ENCODE results near the gene PLEKHB1.
"Not testable (repeated sequence)": the region's sequence is repeated elsewhere in the genome, so short reads cannot be mapped to it uniquely, and the experiment has no call there.

PLEKHB1 gene

DNA sequence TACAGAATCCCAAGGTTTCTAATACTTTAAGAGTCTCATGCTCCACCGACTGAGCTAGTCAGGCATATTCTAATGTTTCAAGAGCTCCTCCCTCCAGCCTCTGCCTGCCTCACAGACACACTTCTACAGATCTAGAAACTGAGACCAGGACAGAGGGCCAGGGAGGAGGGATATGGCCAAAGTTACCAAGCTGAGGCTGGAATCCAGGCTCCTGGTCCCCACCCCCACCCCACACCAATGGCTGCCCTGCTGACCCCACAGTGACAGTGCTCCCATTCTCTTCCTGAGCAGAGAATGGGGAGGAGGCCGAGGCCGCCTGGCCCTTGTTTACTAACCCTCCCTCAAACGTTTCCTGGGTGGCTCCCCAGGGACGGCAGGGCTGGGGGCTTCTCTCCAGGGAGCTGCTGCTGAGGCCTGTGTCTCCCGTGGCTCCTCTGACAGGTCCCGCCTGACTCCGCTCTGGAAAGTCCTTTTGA, 2.2 kb downstream of the PLEKHB1 start:
- DNase-seq = no peak

DNA sequence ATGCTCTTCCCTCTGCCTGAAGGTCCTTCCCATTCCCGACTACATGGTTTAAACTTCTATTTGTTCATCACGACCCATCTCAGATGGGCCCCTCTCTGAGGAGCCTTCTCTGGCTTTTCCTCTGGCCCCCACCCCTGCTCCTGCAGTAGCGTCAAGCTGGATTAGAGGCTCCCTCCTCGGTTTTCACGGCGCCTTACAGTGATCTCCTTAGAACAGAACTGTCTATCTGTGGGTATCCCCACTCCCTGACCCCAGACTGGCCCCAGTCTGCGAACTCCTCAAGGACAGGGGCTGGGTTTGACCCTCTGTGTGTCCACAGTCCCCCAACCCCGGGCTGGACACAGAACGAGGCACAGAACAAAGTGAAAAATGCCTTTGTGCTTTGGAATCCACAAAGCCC, 2.8 kb downstream of the PLEKHB1 start:
- DNase-seq = no peak

DNA sequence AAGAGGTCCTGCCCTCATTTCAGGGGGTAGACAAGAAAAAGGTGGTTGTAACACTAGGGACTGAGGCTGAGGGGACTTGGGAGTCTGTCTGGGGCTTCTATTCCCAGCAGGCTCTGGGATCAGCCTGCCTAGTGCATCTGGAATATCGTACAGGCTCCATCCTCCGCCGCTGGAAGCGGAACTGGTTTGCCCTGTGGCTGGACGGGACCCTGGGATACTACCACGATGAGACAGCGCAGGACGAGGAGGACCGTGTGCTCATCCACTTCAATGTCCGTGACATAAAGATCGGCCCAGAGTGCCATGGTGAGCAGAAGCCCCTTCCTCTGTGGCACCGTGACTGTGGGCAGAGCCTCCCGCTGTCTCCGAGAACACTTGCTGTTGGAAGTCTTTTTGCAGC, 4.0 kb downstream of the PLEKHB1 start:
- no peak for DNase-seq

DNA sequence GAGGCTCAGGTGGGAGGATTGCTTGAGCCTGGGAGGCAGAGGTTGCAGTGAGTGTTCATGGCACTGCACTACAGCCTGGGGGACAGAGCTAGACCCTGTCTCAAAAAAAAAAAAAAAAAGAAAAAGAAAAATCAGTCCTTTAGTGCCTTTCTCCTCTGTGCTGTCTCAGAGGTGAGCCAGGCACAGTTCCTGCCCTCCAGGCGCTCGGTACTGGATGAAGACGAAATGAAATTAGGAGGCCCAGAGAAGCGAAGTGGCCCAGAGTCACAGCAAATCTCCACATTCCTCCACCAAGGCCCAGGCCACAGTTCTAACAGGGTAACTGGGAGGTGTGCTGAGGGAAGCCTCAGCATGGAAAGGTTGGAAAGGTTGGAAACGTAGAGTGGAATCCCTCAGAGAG, 4.9 kb downstream of the PLEKHB1 start:
- DNase-seq = no peak

DNA sequence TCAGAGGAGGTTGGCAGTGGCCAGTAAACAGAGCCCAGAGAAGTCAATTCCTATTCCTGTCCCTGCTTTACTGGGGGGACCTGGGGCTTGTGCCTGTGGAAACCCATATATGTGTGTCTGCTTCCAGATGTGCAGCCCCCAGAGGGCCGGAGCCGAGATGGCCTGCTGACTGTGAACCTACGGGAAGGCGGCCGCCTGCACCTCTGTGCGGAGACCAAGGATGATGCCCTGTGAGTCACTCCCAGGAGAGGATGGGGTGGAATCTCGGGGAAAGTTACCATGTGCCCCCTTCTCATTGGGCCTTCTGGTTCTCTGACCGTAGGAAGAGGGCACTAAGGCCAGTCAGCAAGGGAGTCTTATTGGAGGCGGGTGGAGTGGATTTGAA, 5.3 kb downstream of the PLEKHB1 start:
- no peak for DNase-seq

DNA sequence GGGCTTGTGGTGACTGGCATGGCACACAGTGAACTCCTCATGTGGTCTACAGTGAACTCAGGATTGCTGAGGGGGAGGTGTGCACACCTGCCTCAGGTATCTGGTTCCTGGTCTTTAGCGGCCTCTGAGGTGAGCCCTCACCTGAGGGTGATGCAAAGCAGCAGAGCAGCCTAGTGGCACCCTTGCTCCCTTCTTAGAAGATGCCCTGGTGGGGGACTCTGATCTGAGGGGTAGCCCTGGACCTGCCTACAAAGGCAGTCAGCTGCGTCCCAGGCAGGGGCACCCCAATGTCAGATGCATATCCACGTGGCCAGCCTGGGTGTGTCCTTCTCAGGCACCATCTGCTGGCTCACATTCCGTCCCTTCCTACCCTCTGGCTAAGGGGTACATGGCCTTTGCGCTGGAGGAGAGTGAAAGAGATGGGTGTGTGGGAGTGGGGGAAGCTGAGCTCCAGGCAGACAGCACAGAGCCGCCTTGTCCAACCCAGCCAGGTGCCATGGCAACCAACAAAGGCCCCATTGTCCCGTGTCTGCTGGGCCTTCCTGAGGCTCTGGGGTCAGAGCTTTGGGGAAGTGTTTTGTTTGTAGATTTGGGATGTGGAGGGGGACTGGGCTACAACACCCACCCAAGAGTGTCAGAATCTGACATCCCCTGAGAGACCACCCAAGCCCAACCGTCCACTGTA, 5.8 kb downstream of the PLEKHB1 start:
- no peak for DNase-seq

DNA sequence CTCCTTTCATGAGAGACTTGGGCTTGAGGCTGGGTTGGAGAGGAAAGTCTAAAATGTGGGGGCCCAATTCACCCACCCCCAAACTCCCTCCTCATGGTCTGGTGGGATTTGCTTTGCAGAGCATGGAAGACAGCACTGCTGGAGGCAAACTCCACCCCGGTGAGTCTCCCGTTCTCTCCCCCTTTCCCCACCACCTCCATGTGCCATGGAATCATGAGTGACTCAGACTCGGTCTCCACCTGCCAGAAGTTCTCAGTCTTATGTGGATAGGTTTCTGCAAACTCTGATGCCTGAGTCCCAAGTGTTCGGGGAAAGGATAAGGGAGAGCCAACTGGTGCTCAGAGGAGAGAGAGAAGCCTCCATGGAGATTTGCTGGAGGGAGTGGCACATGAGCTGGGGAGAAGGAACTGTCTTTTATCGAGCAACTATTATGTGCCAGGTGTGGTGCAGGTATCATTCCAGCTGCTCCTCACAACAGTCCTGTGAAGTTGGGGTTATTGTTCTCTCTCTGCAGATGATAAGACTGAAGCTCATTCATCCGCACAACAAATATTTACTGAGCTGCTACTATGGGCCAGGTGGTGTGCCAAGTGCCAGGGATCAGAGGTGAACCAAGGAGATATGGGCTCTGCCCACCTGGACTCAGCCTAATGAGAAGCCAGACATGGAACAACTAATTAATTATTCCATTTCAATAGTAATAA, 6.6 kb downstream of the PLEKHB1 start:
- no peak for DNase-seq

DNA sequence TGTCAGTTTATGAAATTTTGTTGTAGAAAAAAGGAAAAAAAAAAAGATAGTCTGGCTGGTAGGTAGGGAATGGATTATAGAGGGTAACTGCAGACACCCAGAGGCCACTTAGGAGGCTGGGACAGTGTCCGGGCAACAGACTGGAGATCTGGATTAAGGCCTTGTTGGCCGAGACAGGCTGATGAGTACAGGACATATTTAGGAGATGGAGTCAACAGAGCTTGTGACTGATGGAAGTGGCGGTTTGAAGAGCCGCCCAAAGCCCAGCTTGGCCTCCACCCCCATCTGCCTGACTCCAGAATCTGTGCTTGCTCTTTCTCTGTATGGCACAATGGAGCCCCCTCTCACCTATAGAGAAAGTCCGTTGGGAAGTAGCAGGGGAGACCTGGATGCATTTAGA, 7.6 kb downstream of the PLEKHB1 start:
- no peak for DNase-seq

DNA sequence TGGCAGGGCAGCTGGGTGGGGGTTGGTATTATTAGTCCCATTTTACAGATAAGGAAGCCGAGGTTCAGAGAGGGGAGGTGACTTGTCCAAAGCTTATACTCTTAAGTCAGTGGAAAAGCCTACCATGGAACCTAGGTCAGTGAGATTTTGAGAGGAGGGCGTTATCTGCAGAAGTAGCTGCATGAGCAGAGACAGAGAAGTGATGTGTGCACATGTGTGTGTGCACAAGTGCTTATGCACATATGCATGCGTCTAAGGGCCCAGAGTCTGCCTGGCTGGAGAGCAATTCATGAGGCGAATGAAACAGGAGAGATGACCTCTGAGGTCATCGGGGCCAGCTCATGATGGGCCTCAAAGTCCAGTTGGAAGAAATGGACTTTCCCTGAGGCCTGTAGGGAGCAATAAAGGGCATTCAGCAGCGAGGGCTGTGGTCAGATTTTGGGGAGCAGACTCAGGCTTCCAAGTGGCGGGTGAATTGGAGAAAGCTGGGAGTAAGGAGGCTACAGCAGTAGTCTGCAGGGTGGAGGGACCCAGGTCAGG, 8.2 kb downstream of the PLEKHB1 start:
- DNase-seq = no peak

DNA sequence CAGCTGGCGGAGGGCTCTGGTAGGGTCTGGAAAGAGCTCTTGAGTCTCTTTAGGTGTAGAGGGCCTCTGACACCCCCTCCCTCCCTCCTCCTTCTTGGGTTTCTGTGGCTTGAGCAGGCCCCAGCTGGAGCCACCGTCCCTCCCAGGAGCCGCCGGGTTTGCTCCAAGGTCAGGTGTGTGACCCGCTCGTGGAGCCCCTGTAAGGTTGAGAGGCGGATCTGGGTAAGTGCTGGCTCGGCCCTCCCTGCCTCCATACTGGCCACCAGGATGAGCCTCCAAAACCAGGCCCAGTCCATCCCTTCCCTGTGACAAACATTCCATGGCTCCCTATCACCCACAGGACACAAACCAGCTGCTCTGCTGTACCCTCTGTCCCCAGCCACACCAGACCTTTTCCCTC, 9.3 kb downstream of the PLEKHB1 start:
- DNase-seq = no peak

DNA sequence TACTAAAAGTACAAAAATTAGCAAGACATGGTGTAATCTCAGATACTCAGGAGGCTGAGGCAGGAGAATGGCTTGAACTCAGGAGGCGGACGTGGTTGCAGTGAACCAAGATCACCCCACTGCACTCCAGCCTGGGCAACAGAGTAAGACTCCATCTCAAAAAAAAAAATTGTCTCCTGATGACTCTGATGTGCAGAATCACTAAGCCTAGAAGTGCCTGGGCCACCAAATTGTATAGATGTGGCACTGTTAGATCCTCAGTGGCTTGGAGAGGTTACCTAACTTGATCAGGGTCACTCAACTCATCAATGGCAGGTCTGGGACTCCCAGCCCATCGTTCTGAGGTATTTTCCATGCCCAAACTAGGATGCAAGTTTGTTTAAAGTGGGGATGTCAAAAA, 10.6 kb downstream of the PLEKHB1 start:
- DNase-seq = no peak

DNA sequence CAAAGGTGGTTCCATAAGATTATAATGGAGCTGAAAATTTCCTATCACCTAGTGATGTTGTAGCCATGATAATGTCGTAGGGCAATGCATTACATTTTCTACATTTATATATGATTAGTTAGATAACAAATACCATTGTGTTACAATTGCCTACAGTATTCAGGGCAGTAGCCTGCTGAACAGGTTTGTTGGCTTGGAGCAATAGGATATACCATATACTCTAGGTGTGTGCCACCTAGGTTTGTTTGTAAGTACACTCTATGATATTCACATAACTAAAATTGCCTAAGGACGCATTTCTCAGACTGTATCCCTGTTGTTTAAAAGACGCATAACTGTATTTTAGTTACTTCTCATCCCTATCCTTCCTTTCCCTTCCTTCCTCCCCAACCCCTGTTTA, 13.6 kb downstream of the PLEKHB1 start:
- DNase-seq = no peak

DNA sequence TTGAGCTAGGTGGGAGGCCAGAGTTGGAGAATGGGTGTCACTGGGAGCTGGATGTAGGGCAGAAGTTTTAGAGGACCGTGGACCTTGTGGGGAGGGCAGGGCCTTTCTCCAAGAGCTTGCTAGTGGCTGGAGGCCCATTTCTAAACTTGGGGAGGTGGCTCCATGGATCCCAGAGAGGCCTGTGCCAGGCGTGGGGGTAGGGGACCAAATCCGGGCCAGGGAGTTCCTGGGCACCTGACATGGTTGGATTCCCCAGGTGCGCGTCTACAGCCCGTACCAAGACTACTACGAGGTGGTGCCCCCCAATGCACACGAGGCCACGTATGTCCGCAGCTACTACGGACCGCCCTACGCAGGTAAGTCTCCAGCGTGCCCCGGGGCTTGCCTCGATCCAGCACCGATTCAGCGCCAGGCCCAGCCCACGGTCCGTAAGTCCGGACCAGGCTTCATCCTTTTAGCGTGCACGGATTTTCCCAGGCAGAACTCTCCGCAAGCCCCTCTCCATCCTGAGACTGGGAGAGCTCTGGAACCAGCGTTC, 14.2 kb downstream of the PLEKHB1 start:
- DNase-seq = no peak

DNA sequence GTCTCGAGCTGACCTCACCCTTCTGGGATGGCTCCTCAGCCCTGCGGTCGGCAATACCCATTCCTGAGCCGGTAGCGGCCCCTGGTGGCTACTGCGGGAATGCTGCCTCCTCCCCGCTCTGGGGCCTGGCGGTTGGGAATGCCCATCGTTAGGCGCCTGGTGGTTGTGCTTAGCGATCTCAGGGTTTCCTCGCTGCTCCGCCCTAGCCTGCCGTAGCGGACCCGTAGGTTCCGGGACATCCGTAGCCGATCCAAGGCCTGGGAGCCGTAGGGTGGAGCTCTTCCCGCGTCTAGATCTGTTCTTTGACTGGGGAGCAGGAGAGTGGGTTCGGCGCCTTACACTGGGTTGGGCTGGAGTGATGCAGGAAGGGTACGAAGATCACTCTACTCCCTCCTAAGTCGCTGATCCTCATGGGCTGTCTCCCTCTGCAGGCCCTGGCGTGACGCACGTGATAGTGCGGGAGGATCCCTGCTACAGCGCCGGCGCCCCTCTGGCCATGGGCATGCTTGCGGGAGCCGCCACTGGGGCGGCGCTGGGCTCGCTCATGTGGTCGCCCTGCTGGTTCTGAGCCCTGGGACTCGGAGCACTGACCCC, 14.8 kb downstream of the PLEKHB1 start:
- peak; percentile 80 for DNase-seq

DNA sequence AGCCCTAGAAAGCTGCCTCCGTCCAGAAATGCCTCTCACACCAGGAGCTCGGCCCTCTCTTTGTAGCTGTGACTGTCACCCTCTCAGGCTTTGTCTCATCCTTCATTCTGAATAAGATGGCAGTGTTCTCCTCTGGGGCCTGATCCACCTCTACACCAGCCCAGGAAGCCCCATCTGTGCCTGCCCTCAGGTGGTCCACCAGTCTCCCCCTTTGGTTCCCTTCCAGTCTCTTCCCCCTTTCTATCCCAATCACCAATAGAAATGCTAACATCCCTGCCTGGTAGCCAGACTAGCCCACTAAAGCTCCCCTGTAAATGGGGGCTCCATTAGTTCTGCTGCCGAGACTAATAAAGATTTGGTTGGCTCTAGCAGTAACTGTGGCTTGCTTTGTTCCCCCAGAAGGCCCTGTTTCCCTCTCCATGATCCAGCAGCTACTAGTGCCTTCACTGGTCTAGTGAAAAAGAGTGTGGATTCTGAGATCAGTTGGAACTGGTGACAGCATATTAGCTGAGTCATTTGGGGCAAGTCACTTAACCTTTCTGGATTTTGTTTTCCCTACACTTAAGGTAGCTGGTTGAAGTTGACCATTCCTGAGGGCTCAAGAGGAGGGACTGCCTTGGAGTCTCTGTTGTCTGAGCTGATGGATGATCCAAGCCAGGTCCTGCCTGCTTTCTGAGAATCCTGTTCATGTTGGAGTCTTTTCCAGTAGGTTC, 16.2 kb downstream of the PLEKHB1 start:
- DNase-seq = no peak

DNA sequence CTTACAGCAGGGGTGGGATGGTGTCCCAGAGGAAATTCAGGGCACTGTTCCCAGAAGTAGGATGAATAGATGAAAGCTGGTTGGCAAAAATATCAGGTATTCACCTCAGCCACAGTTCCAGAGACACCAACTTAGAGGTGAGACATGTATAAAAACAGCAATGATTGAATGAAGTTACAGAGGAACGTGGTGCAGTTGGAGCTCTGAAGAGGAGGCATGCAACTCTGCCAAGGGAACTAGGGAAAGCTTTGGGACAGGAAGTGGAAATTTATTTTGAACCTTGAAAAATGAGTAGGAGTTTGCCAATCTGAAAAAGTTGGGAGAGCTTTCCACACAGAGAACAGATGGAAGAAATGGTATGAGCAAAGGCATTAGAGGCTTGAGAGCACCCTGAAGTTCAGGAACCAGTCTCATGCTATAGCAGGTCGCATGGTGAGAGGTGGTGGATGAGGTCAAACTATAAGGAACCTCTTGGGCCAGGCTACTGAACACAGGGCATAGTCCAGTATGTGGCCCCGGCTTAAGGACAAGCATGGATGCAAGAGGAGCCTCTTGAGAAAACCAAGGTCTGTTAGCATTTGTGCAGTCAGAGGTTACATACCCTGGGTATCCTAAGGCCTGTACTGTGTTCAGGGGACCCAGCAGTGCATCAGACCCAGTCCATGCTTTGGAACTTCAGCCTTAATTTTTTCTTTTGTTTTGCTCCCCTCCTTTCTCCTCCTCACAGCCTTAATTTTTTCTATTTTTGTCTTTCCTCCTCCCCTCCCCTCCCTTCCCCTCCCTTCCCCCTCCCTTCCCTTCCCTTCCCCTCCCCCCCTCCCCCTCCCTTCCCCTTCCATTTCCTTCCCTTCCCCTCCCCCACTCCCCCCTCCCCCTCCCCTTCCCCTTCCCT, 17.5 kb downstream of the PLEKHB1 start:
- no peak for DNase-seq

DNA sequence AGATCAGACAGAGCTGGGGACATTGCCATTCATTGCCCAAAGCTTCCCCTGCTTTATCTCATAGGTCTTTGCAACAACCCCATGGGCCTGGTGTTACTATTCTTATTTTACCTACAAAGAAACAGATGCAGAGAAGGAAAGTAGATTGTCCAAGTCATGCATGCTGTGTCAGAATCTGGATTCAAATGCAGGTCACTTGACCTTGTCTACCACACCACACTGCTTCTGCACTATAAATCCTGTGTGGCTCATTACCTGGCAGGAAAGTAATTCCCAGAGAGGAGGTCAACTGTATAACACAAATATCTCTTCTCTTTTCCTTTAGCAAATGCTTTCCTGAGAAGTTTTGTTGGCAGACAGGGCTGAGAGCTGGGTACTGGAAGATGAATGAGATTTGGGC, 18.5 kb downstream of the PLEKHB1 start:
- DNase-seq = no peak

DNA sequence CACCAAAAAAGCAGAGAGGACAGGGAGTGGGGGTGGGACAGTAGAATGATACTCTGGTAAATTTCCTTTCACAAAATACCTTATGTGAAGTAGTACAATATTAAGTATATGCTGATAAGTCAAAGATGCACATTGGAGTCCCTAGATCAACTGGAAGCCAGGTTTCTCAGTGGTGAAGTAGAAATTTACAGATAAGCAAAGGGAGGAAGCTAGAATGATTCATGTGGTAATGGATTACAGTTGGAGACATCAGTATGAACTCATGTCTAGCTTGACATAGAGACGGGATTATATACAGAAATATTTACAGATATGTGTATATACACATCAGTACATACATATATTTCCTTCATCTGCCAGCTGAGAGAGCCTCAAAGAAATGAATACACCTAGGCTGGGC, 21.5 kb downstream of the PLEKHB1 start:
- DNase-seq = no peak

DNA sequence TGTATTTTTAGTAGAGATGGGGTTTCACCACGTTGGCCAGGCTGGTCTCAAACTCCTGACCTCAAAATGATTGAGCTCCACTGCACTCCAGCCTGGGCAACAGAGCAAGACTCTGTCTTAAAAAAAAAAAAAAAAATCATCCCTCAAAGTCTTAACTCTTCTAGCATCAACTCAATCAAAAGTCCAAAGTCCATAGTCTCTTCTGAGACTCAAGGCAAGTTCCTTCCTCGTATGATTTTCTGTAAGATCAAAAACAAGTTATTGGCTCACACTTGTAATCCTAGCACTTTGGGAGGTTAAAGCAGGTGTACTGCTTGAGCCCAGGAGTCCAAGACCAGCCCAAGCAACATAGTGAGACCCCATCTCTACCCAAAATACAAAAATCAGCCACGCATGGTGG, 24.4 kb downstream of the PLEKHB1 start:
- DNase-seq = no peak

DNA sequence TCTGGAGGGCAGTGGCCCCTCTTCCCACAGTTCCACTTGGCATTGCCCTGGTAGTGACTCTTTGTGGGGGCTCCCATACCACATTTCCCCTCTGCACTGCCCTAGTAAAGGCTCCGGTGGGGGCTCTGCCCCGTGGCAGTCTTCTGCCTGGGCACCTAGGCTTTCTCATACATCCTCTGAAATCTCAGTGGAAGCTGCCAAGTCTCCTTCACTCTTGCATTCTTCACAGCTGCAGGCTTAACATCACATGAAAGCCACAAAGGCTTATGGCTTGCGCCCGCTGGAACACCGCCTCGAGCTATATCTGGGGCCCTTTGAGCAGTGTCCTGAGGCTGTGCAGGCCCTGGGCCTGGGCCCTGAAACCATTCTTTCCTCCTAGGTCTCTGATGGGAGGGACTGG, 25.3 kb downstream of the PLEKHB1 start:
- no peak for DNase-seq

DNA sequence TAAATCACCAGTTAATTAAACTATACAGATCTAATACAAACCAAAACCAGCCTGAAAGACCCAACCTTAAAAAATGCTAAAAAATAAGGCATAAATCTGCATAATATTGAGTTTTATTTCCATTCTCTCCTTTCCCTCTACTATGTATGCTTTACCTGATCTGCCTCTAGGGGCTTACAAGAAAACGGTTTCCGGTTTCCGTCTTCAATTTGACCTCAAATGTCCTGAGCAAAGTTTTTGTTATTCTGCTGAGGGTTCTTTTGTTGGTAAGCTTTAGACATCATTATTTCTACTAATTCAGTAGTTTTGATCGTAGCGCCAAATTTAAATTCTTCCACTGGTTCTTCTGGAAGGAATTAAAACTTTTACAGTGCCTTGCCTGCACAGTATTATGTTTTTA, 30.2 kb downstream of the PLEKHB1 start:
- DNase-seq = not testable (repeated sequence)

DNA sequence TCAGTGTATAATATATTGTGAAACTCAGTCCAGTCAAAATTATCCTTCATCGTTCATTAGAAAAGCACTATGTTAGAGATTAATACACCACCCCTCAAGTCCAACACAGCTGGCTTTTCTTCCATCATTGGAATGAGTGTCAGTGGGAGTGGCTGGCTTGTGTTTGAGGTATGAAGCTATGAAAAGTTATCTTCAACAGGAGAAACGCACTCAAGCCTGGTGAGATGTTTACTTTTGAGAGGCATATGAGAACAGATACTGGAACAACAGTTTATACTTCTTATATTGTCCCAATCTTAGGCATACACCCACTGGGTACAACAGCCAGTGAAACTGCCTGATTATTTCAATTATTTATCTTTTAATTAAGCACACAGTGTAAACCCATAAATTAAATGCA, 34.3 kb downstream of the PLEKHB1 start:
- no peak for DNase-seq

Data from activated gamma-delta T cell treated with Interleukin-2 at 50 U/mL for 16 hours (primary cell).